Panc1 (cell line): ENCODE results near the gene ACP7.

Source experiments
- POLR2AphosphoS5 ChIP-seq: IDR thresholded peaks from 2 replicates; pipeline ENCODE4 v1.6.1; 2012; ENCODE audit warnings: mild to moderate bottlenecking, low read depth, low read length, moderate library complexity
- TCF7L2 ChIP-seq: IDR thresholded peaks from 2 replicates; pipeline ENCODE4 v1.6.1; 2011; ENCODE audit warnings: mild to moderate bottlenecking, low read depth, low read length, inconsistent platforms
- TF ChIP-seq, protein P1 (sequence below): fragments of 450-650 bp; IDR thresholded peaks from 2 replicates; pipeline ENCODE4 v1.5.1; 2017; ENCODE audit warnings: mild to moderate bottlenecking

DNA sequence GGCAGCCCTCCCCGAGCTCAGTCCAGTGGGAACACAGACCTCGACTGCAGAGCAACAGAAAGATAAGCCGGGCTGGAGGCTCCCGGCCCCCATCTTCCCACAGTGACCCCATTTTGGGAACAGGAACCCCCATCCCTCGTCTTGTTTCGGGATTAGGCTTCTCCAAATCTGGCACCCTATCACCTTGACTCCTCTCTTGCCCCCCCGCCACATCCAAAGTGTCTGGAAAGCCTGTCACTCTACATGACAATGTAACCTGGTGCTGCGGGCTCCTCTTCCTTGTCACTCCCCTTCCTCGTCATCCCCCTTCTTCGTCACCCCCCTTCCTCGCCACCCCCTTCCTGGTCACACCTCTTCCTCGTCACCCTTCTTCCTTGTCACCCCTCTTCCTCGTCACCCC is 51.5 kb downstream of the ACP7 start:
- TF ChIP-seq, protein P1, sequence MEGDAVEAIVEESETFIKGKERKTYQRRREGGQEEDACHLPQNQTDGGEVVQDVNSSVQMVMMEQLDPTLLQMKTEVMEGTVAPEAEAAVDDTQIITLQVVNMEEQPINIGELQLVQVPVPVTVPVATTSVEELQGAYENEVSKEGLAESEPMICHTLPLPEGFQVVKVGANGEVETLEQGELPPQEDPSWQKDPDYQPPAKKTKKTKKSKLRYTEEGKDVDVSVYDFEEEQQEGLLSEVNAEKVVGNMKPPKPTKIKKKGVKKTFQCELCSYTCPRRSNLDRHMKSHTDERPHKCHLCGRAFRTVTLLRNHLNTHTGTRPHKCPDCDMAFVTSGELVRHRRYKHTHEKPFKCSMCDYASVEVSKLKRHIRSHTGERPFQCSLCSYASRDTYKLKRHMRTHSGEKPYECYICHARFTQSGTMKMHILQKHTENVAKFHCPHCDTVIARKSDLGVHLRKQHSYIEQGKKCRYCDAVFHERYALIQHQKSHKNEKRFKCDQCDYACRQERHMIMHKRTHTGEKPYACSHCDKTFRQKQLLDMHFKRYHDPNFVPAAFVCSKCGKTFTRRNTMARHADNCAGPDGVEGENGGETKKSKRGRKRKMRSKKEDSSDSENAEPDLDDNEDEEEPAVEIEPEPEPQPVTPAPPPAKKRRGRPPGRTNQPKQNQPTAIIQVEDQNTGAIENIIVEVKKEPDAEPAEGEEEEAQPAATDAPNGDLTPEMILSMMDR: no peak
- TF ChIP-seq POLR2AphosphoS5 (no peak), TCF7L2 (no peak)
